Tibial nerve (tissue), 4 donors: ENCODE measurements around the gene LPCAT2. TPM values are rescaled to one million over a fixed set of nuclear protein-coding genes. Genes with fewer than 3 reads are reported as not detected.

Source experiments
- DNase-seq, 2 donors: peaks; one replicate each; pipeline ENCODE4 v3.0.0-alpha.2; 2019; ENCODE audit warnings: low spot score in 2 of 2
- H3K27ac ChIP-seq, 4 donors: fragments of 200-600 bp; sonication (generic) in 3 of 4; one replicate each; pipeline ENCODE4 v1.5.1; 2017 to 2019; ENCODE audit warnings: mild to moderate bottlenecking in 1 of 4
- H3K27me3 ChIP-seq, 2 donors: fragments of 200-600 bp; sonication (generic) in 1 of 2; one replicate each; pipeline versions ENCODE4 v1.5.1 to v1.6.0; 2017 to 2019
- H3K36me3 ChIP-seq, 3 donors: fragments of 200-600 bp; sonication (generic); one replicate each; pipeline ENCODE4 v1.5.1; 2018 to 2019
- H3K4me1 ChIP-seq, 4 donors: fragments of 200-600 bp; sonication (generic) in 3 of 4; one replicate each; pipeline ENCODE4 v1.5.1; 2017 to 2019
- H3K4me3 ChIP-seq, 4 donors: fragments of 200-600 bp; sonication (generic) in 3 of 4; one replicate each; pipeline ENCODE4 v1.5.1; 2017 to 2019; ENCODE audit warnings: mild to moderate bottlenecking in 1 of 4, moderate library complexity in 1 of 4
- H3K9me3 ChIP-seq, 4 donors: fragments of 200-600 bp; sonication (generic) in 3 of 4; one replicate each; pipeline ENCODE4 v1.5.1; 2017 to 2019
- EP300 ChIP-seq, 2 donors: sonication (generic); formaldehyde crosslinking; IDR thresholded peaks; one replicate each; pipeline ENCODE4 v1.6.1; 2017; ENCODE audit warnings: antibody characterized with exemption in 2 of 2, mild to moderate bottlenecking in 1 of 2
- POLR2A ChIP-seq, 2 donors: fragments of 450-650 bp; IDR thresholded peaks; one replicate each; pipeline ENCODE4 v1.6.1; 2017; ENCODE audit warnings: antibody characterized with exemption in 2 of 2, mild to moderate bottlenecking in 2 of 2, moderate library complexity in 2 of 2
- WGBS, 2 donors: methylation state at CpG; one replicate each; pipeline ENCODE4 v1.1.5; 2018; 5-methylcytosine and 5-hydroxymethylcytosine counted together
- total RNA-seq, 4 donors: library from RNA; depleted of rRNA; stranded (reverse); fragments of >200 nt; gene quantifications; one replicate each; pipeline ENCODE4 v1.1.0, GENCODE V29; 2016
- TF ChIP-seq, protein P1 (sequence below), 5 experiments: fragments of 200-600 bp in 3 of 5; fragments of 450-650 bp in 2 of 5; sonication (generic) in 3 of 5; IDR thresholded peaks; one replicate each; pipeline ENCODE4 v1.5.1; 2016 to 2019; ENCODE audit warnings: antibody characterized with exemption in 5 of 5, mild to moderate bottlenecking in 3 of 5, moderate library complexity in 2 of 5

LPCAT2 gene
- total RNA-seq, 4 donors from 2014 or later: 14.9 to 33.4 (median 24.0) TPM

DNA sequence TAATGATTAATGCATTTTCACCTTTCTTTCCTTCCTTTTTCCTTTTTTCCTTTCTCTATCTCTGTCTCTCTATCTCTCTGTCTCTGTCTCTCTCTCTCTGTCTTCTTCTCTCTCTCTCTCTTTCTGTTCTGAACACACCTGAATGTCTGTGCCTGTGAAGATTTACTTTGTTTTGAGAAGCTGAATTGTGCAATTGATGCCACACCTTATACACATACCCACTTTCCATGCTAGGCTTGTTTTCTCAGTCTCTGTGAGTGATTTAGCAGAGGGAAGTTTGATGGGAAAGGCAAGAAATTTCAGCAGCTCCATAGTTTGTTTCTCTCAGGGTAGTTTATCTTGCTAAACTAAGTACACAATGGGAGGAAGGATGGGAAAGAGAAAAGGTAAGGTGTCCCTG lies 48.3 kb downstream of the LPCAT2 start:
- Histone ChIP-seq H3K36me3 (peaks cover 0 to 18% (median 0%) of the 10 kb centered on the region in 3 donors), H3K4me1 (peaks cover 0 to 29% (median 0%) of the 10 kb centered on the region in 4 donors), H3K27me3 (no peaks in the 10 kb centered on the region), H3K27ac (no peak overlapping the region), H3K4me3 (no peak overlapping the region), H3K9me3 (no peaks in the 10 kb centered on the region)
- DNase-seq: no peak
- no peak for TF ChIP-seq EP300 (IDR thresholded peaks at IDR 0.05)
- TF ChIP-seq POLR2A (IDR thresholded peaks at IDR 0.05): no peak
- TF ChIP-seq, protein P1, sequence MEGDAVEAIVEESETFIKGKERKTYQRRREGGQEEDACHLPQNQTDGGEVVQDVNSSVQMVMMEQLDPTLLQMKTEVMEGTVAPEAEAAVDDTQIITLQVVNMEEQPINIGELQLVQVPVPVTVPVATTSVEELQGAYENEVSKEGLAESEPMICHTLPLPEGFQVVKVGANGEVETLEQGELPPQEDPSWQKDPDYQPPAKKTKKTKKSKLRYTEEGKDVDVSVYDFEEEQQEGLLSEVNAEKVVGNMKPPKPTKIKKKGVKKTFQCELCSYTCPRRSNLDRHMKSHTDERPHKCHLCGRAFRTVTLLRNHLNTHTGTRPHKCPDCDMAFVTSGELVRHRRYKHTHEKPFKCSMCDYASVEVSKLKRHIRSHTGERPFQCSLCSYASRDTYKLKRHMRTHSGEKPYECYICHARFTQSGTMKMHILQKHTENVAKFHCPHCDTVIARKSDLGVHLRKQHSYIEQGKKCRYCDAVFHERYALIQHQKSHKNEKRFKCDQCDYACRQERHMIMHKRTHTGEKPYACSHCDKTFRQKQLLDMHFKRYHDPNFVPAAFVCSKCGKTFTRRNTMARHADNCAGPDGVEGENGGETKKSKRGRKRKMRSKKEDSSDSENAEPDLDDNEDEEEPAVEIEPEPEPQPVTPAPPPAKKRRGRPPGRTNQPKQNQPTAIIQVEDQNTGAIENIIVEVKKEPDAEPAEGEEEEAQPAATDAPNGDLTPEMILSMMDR (IDR thresholded peaks at IDR 0.05): no peak

DNA sequence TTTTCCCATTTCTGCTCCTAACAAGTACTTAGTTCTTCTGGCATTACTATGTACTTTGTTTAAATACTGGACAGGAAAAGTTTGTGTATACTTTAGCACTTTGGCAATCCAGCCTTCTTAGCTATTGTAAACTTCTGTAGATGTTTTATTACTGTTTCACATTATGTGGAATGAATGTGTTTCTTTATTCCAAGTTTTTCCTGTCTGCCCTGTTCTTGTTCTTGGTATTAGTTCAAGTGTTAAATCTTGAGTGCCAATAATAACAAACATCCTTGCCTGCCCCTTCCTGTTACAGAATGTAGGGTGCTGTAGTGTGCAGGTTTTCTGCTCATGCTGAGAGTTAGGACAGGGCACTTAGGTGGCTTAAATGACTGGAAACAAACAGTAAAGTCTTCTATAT lies 50.4 kb downstream of the LPCAT2 start:
- Histone ChIP-seq H3K27ac (no peak overlapping the region), H3K4me1 (peaks cover 0 to 36% (median 0%) of the 10 kb centered on the region in 4 donors)
- TF ChIP-seq, protein P1 (IDR thresholded peaks at IDR 0.05): no peak
- TF ChIP-seq EP300 (IDR thresholded peaks at IDR 0.05) (peak in 1 of 2 donors; percentile 21), POLR2A (IDR thresholded peaks at IDR 0.05) (no peak)

GRCh38 chr16:55559933-55560516 lies 51.2 kb downstream of the LPCAT2 start:
- H3K4me3 ChIP-seq: no peak overlapping the region
- no peak for DNase-seq
- TF ChIP-seq, protein P1 (IDR thresholded peaks at IDR 0.05): no peak
- TF ChIP-seq EP300 (IDR thresholded peaks at IDR 0.05) (no peak), POLR2A (IDR thresholded peaks at IDR 0.05) (no peak)
- H3K9me3 ChIP-seq: no peaks in the 10 kb centered on the region
- H3K4me1 ChIP-seq: peaks cover 0 to 36% (median 0%) of the 10 kb centered on the region in 4 donors
- 65 to 77% methylated on average over 1 of the region's 1 CpG for WGBS, 2 donors
- H3K36me3 ChIP-seq: peaks cover 0 to 7% (median 0%) of the 10 kb centered on the region in 3 donors
- no peak overlapping the region for H3K27ac ChIP-seq
- no peaks in the 10 kb centered on the region for H3K27me3 ChIP-seq

More for the DNA sequence above, 50.4 kb downstream of the LPCAT2 start:
- H3K4me3 ChIP-seq: no peak overlapping the region
- H3K36me3 ChIP-seq: peaks cover 0 to 7% (median 0%) of the 10 kb centered on the region in 3 donors
- no peaks in the 10 kb centered on the region for H3K9me3 ChIP-seq
- H3K27me3 ChIP-seq: no peaks in the 10 kb centered on the region
- DNase-seq: no peak

DNA sequence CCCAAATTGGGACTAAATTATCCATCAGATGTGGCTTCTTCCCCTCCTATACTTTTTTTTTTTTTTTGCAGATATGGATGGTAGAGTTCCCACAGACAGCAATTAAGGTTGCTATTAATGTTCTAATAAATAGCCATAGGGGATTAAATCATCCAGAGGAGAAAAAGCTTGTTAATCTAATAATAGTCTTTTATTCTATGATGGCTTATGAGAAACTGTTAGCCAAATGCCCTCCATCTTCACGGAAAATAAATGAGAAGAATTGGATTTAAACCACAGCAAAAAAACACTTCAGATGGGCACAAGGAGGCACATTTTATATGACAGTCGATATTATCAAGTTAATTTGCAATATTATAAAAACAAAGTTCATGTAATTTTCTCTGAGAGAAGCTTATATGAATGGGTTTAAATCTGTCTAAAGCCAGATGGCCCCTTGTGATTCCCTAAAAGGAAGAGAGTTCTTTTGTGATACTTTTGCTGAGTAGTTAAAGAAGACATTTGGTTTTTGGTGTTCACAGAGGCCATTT lies 52.5 kb downstream of the LPCAT2 start:
- Histone ChIP-seq H3K4me3 (no peak overlapping the region), H3K4me1 (peaks cover 0 to 36% (median 0%) of the 10 kb centered on the region in 4 donors), H3K9me3 (no peaks in the 10 kb centered on the region), H3K27me3 (no peaks in the 10 kb centered on the region), H3K36me3 (no peaks in the 10 kb centered on the region), H3K27ac (no peak overlapping the region)
- TF ChIP-seq POLR2A (IDR thresholded peaks at IDR 0.05) (no peak), EP300 (IDR thresholded peaks at IDR 0.05) (no peak)
- TF ChIP-seq, protein P1 (IDR thresholded peaks at IDR 0.05): no peak
- 56 to 75% methylated on average over 2 of the region's 2 CpGs for WGBS, 2 donors
- no peak for DNase-seq

GRCh38 chr16:55562936-55563335 lies 54.1 kb downstream of the LPCAT2 start:
- Histone ChIP-seq H3K9me3 (no peaks in the 10 kb centered on the region), H3K36me3 (peaks cover 0 to 3% (median 0%) of the 10 kb centered on the region in 3 donors), H3K4me1 (peaks cover 0 to 42% (median 3%) of the 10 kb centered on the region in 4 donors), H3K4me3 (no peak overlapping the region), H3K27ac (no peak overlapping the region), H3K27me3 (no peaks in the 10 kb centered on the region)
- no peak for DNase-seq
- WGBS, 2 donors: 94% methylated on average over 1 of the region's 1 CpG
- TF ChIP-seq POLR2A (IDR thresholded peaks at IDR 0.05): no peak
- TF ChIP-seq EP300 (IDR thresholded peaks at IDR 0.05): no peak
- TF ChIP-seq, protein P1 (IDR thresholded peaks at IDR 0.05): no peak
